ENCODE measurements around the gene RAPGEF2.

DNA sequence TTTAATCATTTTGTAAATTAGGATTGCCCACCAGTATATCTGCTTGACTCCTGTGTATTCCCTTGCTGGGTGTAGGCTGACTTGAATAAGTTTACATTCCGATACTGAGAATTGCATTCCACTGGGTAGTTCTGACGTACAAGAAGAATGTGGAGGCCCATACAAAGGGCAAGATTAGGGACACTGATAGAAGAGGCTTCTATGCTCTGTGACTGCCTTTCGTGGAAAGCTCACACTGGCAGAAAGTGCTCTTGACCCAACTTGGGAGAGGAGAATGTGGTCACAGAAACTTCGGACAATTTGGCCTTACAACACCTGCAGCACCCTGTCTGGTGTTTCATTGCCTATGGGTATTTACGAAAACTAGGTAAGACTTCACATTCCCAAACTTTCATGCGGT is 126.3 kb downstream of the RAPGEF2 start:
- TF ChIP-seq, protein P1, sequence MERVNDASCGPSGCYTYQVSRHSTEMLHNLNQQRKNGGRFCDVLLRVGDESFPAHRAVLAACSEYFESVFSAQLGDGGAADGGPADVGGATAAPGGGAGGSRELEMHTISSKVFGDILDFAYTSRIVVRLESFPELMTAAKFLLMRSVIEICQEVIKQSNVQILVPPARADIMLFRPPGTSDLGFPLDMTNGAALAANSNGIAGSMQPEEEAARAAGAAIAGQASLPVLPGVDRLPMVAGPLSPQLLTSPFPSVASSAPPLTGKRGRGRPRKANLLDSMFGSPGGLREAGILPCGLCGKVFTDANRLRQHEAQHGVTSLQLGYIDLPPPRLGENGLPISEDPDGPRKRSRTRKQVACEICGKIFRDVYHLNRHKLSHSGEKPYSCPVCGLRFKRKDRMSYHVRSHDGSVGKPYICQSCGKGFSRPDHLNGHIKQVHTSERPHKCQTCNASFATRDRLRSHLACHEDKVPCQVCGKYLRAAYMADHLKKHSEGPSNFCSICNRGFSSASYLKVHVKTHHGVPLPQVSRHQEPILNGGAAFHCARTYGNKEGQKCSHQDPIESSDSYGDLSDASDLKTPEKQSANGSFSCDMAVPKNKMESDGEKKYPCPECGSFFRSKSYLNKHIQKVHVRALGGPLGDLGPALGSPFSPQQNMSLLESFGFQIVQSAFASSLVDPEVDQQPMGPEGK (CRISPR knock-in tag; IDR thresholded peaks at IDR 0.05; ENCODE audit: borderline replicate concordance): no peak
- TF ChIP-seq TCF4 (CRISPR knock-in tag; IDR thresholded peaks at IDR 0.05; ENCODE audit: borderline replicate concordance): no peak
